NCI-H345 treated with DMSO at 0.1 percent for 48 hours (cell line): ENCODE measurements around the gene CYP2E1.
"Not testable (repeated sequence)": the region's sequence is repeated elsewhere in the genome, so short reads cannot be mapped to it uniquely, and the experiment has no call there.

Experiments
- DNase-seq: peaks from one replicate; lab custom pipeline; 2025; ENCODE audit not compliant: unreplicated experiment; lab: John Stamatoyannopoulos, UW

The CYP2E1 gene

GRCh38 chr10:133526957-133527588, at the start of gene CYP2E1:
TSS of gene CYP2E1 (plus strand) at chr10:133527363. CDS start at chr10:133527396, 33 bp downstream.
- no peak for DNase-seq

- DNase-seq, result no peak
Measured at GRCh38 chr10:133481086-133481643, 46.0 kb upstream of the CYP2E1 start.

GRCh38 chr10:133481657-133482056, 45.5 kb upstream of the CYP2E1 start:
- DNase-seq, result no peak

DNA sequence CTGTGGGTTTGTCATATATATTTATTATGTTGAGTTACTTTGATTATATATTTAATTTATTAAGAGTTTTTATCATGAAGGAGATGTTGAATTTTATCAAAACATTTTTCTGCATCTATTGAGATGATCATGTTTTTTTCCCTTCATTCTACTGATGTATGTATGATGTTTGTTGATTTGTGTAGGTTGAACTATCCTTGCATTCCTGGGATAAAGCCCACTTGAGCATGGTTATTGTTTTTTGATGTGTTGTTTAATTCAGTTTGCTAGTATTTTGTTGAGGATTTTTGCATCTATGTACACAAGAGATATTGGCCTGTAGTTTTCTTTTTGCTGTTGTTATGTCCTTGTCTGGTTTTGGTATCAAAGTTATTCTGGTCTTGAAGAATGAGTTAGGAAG, 42.3 kb upstream of the CYP2E1 start:
- DNase-seq, result no peak

DNA sequence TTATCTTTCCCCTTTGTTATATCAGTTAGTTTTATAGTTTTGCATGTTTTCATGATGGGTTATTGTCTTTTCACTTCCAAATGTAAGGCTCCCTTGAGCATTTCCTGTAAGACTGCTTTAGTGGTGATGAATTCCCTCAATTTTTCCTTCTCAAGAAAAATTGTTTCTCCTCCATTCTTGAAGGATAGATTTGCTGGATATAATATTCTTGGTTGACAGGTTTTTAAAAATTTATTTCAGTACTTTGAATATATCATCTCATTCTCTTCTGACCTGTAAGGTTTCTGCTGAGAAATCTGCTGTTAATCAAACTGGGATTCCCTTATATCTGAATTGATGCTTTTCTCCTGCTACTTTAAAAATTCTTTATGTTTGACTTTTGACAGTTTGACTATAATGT, 40.1 kb upstream of the CYP2E1 start:
- DNase-seq, result no peak

GRCh38 chr10:133488354-133488753, 38.8 kb upstream of the CYP2E1 start:
- no peak for DNase-seq

- DNase-seq, result no peak
Measured at GRCh38 chr10:133489816-133490588, 37.2 kb upstream of the CYP2E1 start.

DNA sequence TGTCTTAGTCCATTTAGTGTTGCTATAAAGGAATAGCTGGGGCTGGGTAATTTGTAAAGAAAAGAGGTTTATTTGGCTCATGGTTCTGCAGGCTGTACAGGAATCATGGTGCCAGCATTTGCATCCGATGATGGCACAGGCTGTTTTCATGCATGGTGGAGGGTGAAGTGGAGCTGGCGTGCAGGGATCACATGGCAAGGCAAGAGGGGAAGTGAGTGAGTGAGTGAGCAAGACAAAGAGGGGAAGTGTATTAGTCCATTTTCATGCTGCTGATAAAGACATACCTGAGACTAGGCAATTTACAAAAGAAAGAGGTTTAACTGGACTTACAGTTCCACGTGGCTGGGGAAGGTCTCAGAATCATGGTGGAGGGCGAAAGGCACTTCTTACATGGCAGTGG, 33.6 kb upstream of the CYP2E1 start:
- not testable (repeated sequence) for DNase-seq

DNA sequence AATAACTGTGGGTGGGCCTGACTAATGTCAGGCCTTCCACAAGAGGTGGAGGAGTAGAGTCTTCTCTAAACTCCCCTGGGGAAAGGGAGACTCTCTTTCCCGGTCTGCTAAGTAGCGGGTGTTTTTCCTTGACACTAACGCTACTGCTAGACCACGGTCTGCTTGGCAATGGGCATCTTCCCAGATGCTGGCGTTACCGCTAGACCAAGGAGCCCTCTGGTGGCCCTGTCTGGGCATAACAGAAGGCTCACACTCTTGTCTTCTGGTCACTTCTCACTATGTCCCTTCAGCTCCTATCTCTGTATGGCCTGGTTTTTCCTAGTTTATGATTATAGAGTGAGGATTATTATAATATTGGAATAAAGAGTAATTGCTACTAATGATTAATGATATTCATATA, 29.8 kb upstream of the CYP2E1 start:
- DNase-seq, result not testable (repeated sequence)

DNA sequence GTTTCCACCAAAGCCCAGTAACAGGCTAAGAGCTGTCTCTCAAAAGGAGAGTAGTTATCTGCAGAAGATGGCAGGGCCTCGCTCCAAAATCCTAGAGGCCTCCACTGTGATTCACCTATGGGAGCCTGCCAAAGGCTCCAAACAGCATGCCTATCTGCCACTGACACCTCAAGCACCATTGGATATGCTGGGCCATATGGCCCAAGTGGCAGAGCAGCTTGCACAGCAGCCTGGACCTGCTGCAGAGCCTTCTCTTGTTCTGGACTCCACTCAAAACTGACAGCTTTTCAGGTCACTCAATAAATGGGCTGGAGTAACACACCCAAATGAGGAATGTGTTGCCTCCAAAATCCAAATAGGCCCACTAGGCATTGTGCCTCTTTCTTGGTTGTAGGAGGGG, 28.0 kb upstream of the CYP2E1 start:
- DNase-seq, result not testable (repeated sequence)

- not testable (repeated sequence) for DNase-seq
Measured at GRCh38 chr10:133500897-133501296, 26.3 kb upstream of the CYP2E1 start.

DNA sequence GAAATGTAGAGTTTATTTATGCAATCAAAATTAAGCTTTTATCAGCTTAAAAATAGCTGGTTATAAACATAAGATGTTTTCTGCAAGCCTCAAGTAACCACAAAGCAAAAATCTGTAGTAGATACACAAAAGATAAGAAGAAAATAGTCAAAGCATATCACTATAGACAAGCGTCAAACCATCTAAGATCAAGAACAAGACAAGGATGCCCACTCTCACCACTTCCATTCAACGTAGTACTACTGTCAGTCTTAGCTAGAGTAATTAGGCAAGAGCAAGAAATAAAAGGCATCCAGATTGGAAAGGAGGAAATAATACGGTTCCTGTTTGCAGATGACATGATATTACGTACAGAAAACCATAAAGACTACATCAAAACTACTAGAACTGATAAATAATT, 17.5 kb upstream of the CYP2E1 start:
- no peak for DNase-seq

DNA sequence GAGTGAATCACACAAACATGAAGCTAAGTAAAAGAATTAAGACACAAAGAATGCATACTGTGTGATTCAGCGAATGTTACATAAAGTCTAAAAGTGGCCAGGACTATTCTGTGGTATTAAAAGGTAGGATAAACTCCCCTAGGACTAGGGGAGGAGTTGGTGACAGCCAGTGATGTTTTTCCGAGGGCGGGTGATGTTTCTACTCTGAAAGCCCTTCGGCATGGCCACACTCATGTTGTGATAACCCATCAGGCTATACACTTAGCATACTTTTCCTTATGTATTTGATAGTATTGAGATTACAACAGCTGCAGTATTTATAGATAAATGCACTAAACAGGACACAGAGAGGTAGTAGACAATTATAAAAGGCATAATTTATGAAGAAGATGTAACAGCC, 15.8 kb upstream of the CYP2E1 start:
- no peak for DNase-seq

- DNase-seq, result no peak
Measured at GRCh38 chr10:133511907-133512528, 15.1 kb upstream of the CYP2E1 start.

- DNase-seq, result no peak
Measured at GRCh38 chr10:133515471-133515870, 11.7 kb upstream of the CYP2E1 start.

DNA sequence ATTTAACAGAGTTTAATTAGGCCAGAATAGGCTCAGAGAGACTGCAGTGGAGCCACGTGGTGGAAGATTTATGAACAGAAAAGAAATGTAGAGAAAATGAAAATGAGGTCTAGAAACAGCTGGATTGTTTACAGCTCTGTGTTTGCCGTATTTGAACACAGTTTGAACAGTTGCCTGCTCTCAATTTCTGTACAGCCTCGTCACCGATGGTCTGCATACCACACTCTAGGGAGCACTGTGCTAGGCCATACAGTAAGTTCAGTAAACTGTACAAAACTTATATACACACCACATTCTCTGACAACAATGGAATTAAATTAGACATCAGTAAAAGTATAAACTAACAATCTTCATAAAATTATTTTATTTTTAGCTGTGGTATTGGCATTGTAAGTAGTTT, 11.1 kb upstream of the CYP2E1 start:
- DNase-seq, result no peak

- not testable (repeated sequence) for DNase-seq
Measured at GRCh38 chr10:133518517-133518916, 8.6 kb upstream of the CYP2E1 start.

DNA sequence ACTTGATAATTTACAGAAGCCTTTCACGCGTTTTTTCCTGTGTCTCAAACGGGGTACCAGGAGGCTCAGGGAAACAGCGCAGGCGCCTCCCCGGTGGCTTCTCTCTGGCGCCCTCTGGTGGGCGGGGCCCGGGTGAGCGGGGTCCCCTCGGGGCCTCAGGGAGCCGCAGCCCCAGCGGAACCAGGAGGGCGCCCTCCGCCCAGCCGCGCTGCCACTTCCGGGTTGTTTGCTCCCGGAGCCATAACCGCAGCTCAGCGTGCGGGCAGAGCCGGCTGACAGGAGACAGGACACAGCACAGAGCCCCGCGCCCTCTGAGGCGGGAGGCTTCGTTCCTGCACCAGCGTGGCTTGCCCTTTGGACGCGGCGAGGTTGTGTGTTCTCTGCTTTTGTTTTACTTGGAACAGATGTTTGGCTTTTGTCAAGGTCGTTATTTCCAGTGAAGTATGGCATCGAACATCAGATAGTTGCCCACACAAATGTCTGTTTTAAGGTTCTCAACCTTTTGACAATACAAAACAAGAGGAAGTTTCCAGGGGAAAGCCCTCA, 6.9 kb upstream of the CYP2E1 start:
- peak; percentile 59 for DNase-seq

GRCh38 chr10:133523631-133524203, 3.4 kb upstream of the CYP2E1 start:
- no peak for DNase-seq

- no peak for DNase-seq
Measured at GRCh38 chr10:133525444-133525843, 1.7 kb upstream of the CYP2E1 start.

GRCh38 chr10:133527771-133528271, 658 bp downstream of the CYP2E1 start:
- DNase-seq, result no peak
